Type B pancreatic cell (in vitro differentiated cells): Measurements from ENCODE around the gene MMP25. TPM values are rescaled to one million over a fixed set of nuclear protein-coding genes. Genes with fewer than 3 reads are reported as not detected.

Experiments used
- DNase-seq: peaks from one replicate; pipeline ENCODE4 v3.0.0; 2021; ENCODE audit warnings: mixed read lengths; ENCODE audit not compliant: unreplicated experiment; ENCODE audit errors: extremely low spot score
- H3K27ac Mint-ChIP-seq: 2 replicates; pipeline ENCODE4 v1.8.0; 2021; ENCODE audit warnings: mild to moderate bottlenecking, mixed read lengths
- H3K27me3 Mint-ChIP-seq: 2 replicates; pipeline ENCODE4 v1.8.0; 2021; ENCODE audit warnings: mixed read lengths
- H3K36me3 Mint-ChIP-seq: 2 replicates; pipeline ENCODE4 v1.8.0; 2021; ENCODE audit warnings: mixed read lengths
- H3K4me1 Mint-ChIP-seq: one replicate; pipeline ENCODE4 v1.8.0; 2021; ENCODE audit warnings: mixed read lengths; ENCODE audit not compliant: unreplicated experiment
- H3K4me3 Mint-ChIP-seq: 2 replicates; pipeline ENCODE4 v1.8.0; 2021; ENCODE audit warnings: mild to moderate bottlenecking, mixed read lengths
- H3K9me3 Mint-ChIP-seq: 2 replicates; pipeline ENCODE4 v1.8.0; 2021; ENCODE audit warnings: mixed read lengths
- CTCF ChIP-seq: fragments of 200-600 bp; sonication (generic); conservative IDR thresholded peaks from 2 replicates; pipeline ENCODE4 v1.5.0; 2021; ENCODE audit warnings: antibody characterized with exemption, mild to moderate bottlenecking
- total RNA-seq: library from RNA; stranded (reverse); gene quantifications from 2 replicates; pipeline ENCODE4 v1.2.1, GENCODE V29; 2021; ENCODE audit warnings: low replicate concordance

MMP25 gene
- total RNA-seq, 1 donor from 2014 or later, result 0.14 TPM

- Mint-ChIP-seq H3K4me1 (peaks cover 12% of the 10 kb centered on the region), H3K27ac (peak overlapping the region; percentile 76), H3K36me3 (peaks cover 4% of the 10 kb centered on the region), H3K9me3 (no peaks in the 10 kb centered on the region), H3K4me3 (peak overlapping the region; percentile 49), H3K27me3 (peaks cover 41% of the 10 kb centered on the region)
- no peak for DNase-seq
- TF ChIP-seq CTCF, result no peak
Measured at GRCh38 chr16:3030222-3031212, 15.8 kb upstream of the MMP25 start.

- TF ChIP-seq CTCF, result no peak
Measured at GRCh38 chr16:3032624-3033023, 13.7 kb upstream of the MMP25 start.

GRCh38 chr16:3035289-3035971, 10.9 kb upstream of the MMP25 start:
- no peak for DNase-seq
- H3K9me3 Mint-ChIP-seq, result no peaks in the 10 kb centered on the region
- no peak for TF ChIP-seq CTCF
- no peak overlapping the region for H3K27ac Mint-ChIP-seq
- H3K36me3 Mint-ChIP-seq, result no peaks in the 10 kb centered on the region
- H3K4me1 Mint-ChIP-seq, result peaks cover 7% of the 10 kb centered on the region
- H3K27me3 Mint-ChIP-seq, result peaks cover 74% of the 10 kb centered on the region
- peak overlapping the region; percentile 76 for H3K4me3 Mint-ChIP-seq

More at GRCh38 chr16:3032624-3033023, 13.7 kb upstream of the MMP25 start:
- peak overlapping the region; percentile 68 for H3K27ac Mint-ChIP-seq
- peaks cover 54% of the 10 kb centered on the region for H3K27me3 Mint-ChIP-seq
- H3K36me3 Mint-ChIP-seq, result peaks cover 4% of the 10 kb centered on the region
- peaks cover 12% of the 10 kb centered on the region for H3K4me1 Mint-ChIP-seq
- peak overlapping the region; percentile 57 for H3K4me3 Mint-ChIP-seq
- H3K9me3 Mint-ChIP-seq, result no peaks in the 10 kb centered on the region
- no peak for DNase-seq

- Mint-ChIP-seq H3K36me3 (no peaks in the 10 kb centered on the region), H3K27me3 (peaks cover 80% of the 10 kb centered on the region), H3K4me1 (peaks cover 7% of the 10 kb centered on the region), H3K9me3 (no peaks in the 10 kb centered on the region), H3K4me3 (peak overlapping the region; percentile 76), H3K27ac (no peak overlapping the region)
- DNase-seq, result no peak
- TF ChIP-seq CTCF, result no peak
Measured at GRCh38 chr16:3035972-3036725, 10.2 kb upstream of the MMP25 start.

DNA sequence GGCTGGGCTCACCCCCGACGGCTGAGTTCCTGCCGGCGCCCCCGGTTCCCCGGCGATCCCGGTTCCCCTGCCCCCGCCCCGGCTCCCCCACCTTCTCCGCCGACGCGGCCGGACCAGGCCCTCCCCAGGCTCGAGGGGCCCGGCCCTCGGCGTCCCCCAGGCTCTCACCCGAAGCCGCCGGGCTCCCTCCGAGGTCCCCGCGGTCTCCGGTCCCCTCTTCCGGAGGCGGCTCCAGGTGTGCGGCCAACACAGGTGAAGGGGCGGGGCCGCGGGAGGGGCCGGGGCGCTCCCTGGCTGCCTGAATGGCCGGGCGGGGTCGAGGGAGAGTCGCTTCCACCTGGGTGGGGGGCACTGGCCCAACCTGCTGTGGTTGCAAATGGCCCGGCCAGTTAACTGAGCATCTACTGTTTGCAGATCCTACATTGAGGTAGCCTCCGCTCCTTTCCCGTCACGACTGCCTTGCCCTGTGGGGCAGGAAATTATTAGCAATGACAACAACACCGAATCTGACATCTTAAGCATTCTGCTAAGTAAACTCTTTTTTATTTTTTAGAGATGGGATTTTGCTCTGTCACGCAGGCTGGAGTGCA, 9.5 kb upstream of the MMP25 start, which contains the start of gene BICDL2:
Gene BICDL2, minus strand, starts transcription at position 219 of the 590 bp plus-strand sequence. CDS start 1,448 bp downstream, outside the sequence.
- DNase-seq, result no peak
- Mint-ChIP-seq H3K27me3 (peaks cover 84% of the 10 kb centered on the region), H3K27ac (peak within 1 kb of the TSS; percentile 86), H3K4me3 (peak within 1 kb of the TSS; percentile 86), H3K36me3 (no peaks in the 10 kb centered on the region), H3K4me1 (peaks cover 7% of the 10 kb centered on the region), H3K9me3 (no peaks in the 10 kb centered on the region)
- TF ChIP-seq CTCF, result no peak
